ENCODE data around the gene SYTL3. TPM values are rescaled to one million over a fixed set of nuclear protein-coding genes. Genes with fewer than 3 reads are reported as not detected.
"Not testable (repeated sequence)": the region's sequence is repeated elsewhere in the genome, so short reads cannot be mapped to it uniquely, and the experiment has no call there.

Gene SYTL3
- total RNA-seq, 1 donor from 2014 or later: 7.1 TPM

DNA sequence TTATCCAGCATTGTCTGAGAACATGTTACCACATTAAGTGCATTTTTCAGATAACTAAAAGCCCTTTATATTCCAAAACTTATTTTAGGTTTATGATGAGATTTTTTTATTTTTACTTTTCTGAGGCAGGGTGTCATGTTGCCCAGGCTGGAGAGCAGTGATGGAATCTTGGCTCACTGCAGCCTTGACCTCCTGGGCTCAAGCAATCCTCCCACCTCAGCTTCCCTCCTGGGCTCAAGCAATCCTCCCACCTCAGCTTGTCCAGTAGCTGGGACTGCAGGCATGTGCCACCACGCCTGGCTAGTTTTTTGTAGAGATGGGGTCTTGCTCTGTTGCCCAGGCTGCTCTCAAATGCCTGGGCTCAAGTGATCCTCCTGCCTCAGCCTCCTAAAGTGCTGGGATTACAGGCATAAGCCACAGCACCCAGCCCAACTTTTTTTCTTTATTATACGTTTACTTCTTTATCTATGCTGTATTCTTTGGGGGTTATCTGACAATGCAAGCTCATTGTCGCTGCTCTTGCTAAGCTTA is 11.5 kb upstream of the SYTL3 start:
- DNase-seq (ENCODE audit: low read depth): peak; percentile 22

DNA sequence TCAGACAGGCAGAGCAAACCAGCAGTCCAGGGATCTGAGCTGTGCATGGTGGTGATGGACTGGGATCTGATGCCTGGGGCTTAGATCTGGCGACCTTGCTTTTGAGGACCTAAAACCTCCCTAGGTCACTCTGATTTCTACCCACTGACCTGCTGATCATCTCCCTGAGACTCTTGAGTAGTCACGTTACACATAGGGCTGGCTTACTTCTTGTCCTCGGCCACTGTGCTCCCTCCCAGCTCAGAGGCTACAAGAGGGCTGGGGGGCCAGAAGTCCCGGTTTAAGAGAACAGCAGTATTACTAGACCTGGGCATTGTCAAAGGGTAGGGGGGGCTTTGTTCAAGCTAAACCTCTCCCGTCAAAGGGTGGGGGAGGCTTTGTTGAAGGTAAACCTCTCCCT is 10.8 kb upstream of the SYTL3 start:
- no peak for DNase-seq (ENCODE audit: low read depth)

DNA sequence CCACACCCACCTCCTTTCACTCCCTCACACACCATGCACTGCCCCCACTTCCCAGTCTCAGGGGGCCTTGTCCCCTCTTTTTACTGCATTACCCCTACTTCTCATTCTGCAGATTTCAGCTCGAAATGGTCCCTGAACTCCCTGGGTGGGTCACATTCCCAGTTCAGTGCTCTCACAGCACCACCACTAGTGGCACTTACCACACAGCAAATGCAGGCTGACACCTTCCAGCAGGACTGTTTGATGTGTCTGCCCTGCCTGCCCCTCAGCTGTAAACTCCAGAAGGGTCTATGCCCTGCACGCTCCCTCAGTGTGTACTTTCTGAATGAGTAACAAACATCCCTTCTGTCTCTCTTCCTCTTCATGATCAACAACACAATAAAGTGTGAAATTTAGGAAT is 9.3 kb upstream of the SYTL3 start:
- no peak for DNase-seq (ENCODE audit: low read depth)

DNA sequence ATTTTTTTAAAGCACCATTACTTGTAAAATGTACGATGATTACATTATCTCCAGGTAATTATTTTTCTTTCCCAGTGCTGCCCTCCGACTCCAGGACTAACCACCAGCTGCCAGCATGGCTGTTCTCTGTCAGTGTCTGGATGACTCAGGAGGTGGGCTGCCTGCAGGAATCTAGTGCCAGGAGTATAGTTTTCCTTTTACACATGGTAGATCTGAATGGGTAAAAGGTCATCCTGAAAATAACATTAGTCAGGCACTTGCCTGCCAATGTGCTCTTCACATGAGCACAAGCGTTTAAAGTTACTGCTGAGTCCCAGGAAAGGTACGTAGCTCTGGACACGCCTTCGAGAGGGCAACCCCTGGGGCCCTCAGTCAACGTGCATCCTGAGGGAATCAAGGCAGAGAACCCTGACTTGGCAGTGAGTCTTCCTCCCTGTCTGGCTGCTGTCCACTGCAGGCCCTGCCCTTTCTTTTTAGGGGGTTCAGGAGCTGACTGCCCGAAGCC is 7.7 kb upstream of the SYTL3 start:
- DNase-seq (ENCODE audit: low read depth): peak; percentile 75

DNA sequence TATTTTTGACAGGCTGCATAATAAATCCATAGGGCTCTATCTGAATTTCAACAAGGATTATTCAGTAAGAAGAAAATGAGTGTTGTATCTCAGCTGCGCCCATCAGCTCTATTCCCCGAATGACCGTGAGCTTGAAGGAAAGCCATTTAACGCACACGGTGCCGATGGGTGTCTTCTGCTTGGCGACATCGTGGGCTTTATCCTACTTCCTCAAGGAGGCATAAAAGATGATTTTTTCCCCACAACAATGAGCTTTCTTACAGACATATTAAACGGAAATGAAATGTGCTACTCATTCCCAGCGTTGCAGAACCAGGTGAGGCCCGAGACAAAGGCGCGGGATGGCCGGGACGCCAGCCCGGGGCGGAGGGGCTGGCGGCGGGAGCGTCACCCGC is 6.0 kb upstream of the SYTL3 start:
- DNase-seq (ENCODE audit: low read depth): peak; percentile 20

DNA sequence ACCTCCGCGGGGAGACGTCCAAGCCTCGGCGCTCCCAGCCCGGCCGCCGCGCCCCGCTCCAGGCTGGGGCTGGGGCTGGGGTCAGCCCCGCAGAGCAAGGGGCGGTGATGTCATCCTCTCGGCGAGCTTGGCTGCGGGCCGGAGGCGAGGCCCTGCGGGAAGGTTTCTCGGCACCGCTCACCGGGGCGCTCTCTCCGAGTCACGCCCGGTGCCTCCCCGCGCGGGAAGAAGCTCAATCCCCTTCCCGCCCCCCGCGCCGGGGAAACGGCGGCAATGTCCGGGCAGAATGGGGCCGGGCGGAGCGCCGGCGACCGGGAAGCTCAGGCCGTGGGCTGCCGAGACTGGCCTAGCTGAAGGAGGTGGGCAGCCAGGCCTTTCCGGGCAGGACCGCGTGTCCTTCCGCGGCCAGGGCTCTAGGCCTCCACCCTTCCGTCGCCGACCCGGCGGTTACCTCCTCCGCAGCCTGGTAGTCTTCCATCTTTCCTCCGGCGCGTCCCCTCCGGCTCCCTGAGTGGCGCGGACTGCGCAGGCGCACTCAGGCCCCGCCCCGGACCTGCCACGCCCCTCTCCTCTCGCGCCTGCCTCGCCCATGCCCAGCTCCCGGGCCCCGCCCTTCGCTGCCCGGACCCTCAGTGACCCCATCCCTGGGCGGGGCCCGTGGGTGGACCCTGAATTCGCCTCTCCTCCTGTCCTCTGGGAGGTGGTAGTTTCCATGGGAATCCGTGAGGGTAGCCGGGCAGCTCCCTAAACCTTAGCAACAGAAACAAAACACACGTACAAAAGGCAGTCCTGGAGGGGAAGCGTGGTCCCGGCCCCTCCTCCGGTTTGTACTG is 5.4 kb upstream of the SYTL3 start, which contains the start of gene DYNLT1:
Gene DYNLT1 (minus strand): TSS at position 513 of the 833 bp plus-strand sequence. CDS start 35 bp downstream, at position 478.
- DNase-seq (ENCODE audit: low read depth): peak; percentile 95

DNA sequence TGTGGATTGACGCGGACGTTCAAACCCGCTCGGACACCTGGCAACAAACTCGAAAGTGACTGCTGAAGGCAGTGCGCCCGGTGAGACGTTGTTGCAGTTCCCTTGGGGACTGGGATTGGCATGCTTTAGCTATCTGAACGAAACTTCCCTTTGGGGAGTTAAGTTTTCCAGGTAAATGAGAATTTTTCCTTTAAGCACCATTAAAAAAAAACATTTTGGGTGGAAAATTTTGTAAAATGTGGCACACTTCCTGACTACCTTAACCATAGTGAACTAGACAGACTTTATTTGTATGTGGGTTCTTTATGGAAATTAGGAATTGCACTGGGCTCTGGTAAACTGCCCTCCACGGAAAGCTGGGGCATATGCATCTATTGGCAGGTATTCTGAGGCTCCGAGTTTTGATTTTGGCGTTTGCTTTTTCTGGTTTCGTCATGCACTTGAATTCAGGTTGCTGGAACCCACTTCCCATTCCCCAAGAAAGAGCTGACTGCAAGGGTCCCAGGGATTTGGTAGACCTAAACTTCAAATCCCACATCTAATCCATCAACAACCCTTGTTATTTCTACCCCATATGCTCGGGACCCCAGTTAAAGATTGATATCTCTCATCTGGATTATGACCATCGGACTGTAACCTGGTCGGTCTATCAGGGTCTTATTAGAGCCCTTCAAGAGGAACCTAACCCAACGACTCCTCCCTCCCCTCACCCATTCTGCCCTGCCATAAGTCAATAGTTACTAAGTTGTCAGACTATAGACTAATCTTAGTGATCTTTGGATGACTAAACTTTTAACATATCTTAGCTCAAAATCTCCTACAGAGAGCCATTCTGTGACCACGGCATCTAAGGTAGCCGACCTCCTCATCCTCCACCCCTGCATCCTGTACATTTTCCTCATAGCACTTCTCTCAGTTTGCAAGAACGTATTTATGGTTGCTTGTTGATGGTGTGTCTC is 4.5 kb upstream of the SYTL3 start:
- DNase-seq (ENCODE audit: low read depth): no peak

DNA sequence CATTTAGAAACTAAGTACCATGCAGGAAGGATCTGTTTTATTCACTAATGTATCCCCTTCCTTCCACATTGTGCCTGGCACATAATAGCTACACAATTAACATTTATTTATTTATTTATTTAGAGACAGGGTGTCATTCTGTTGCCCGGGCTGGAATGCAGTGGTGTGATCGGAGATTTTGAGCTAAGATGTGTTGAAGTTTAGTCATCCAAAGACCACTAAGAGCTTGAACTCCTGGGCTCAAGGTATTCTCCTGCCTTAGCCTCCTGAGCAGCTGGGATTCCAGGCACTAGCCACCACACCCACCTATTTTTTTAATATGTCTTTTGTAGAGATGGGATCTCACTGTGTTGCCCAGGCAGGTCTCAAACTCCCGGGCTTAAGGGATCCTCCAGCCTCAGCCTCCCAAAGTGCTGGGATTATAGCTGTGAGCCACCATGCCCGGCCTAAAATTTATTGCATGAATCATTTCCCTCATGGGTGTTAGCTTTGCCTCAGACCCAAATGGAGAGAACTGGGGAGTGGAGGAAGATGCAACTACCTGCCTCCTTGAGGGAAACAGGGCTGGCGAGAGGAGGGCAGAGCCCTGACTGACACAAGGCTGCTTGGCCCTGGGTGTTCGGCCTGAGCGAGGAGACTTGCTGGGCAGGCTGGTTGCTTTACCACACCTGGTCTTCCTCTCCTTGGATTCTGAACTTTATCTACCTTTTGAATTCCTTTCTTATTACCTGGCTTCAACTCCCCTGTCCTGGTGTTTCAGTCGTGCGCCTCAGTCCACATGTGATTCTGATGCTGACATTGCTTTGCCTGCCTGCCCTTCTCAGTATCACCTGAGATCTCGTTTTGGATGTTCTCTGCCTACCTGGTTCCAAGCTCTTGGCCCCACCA is 3.6 kb upstream of the SYTL3 start:
- no peak for DNase-seq (ENCODE audit: low read depth)

DNA sequence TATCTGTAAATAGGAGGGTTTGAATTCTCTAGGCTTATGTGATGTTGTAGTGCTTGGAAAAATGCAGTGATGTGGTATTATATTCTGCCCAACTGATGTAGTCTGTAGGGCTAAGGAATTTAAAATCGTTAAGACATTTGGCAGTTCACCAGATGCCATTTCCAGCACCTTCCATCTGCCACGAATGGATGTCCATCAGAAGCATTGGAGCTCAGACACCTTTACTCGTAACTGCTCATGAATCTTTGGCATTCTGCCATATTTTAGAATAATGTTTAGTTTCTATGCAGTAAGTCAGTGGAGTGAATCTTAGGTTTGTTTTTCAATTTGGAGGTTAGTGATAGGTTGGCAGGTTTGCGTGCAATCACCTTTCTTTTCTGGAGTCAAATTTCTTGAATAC is 2.4 kb upstream of the SYTL3 start:
- DNase-seq (ENCODE audit: low read depth): no peak

DNA sequence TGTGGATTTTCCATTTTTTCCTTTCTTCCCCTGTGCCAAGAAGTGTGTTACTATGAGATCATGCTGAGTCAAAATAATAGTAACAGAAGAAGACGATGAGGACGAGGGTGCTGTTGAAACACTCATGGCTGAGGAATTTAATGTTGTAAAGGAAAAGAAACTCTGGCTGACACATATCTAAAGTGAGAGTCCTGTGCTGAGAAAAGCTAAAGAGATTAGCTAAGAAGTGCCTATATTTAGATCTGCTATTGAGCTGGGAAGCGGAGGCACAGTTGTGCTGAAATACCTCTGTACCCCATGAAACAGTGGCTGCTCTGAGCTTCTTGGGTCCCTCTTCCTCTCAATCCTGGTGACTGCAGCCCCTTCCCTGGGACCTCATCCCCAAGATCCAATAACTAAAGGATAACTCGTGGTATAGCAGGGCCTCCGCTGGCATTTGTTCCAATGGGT is 1.1 kb upstream of the SYTL3 start:
- peak; percentile 78 for DNase-seq (ENCODE audit: low read depth)

DNA sequence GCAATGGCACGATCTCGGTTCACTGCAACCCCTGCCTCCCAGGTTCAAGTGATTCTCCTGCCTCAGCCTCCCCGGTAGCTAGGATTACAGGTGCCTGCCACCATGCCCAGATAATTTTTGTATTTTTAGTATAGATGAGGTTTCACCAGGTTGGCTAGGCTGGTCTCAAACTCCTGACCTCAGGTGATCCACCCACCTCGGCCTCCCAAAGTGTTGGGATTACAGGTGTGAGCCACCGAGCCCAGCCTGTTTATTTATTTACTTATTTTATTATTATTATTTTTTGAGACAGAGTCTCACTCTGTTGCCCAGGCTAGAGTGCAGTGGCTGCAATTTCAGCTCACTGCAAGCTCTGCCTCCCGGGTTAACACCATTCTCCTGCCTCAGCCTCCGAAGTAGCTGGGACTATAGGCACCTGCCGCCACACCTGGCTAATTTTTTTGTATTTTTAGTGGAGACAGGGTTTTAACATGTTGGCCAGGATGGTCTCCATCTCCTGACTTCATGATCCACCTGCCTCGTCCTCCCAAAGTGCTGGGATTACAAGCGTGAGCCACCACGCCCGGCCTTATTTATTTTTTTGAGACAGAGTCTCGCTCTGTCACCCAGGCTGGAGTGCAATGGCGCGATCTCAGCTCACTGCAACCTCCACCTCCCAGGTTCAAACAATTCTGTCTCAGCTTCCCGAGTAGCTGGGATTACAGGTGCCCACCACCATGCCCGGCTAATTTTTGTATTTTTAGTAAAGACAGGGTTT is 2.3 kb downstream of the SYTL3 start:
- not testable (repeated sequence) for DNase-seq (ENCODE audit: low read depth)

DNA sequence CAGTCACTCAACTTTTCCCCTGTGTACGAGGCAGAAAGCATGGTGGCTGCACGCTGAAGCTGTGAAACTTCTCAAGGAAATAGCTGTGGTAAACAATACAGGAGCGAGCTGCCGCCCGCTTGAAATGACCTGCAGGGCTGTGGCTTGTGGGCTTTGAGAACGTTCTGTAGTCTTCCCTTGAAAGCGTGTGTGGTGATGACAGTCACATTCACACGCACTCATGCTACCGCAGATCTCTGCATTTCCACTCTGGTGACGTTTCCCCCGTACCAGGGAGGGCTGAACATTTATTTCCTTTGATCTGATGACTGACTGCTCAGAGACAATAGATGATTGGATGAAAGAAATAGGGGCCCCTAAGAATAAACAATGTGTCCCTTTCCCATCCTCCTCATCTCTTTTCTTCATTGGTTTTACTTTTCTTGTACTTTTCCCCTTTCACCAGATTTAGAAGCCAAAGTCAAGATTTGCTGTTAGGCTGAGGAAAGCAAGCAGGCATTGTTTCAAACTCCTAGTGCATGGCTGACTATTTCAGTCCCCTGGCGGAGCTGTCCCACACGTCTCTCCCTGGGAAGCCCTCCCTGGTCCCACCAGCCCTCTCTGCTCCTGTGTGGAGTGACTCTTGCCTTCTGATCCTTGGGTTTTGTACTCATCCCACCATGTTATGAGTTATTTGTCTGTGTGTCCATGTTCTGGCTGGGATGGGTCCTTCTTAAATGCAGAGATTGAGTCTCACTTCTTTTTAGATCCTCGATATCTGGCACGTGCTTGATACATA is 3.9 kb downstream of the SYTL3 start:
- DNase-seq (ENCODE audit: low read depth): no peak

DNA sequence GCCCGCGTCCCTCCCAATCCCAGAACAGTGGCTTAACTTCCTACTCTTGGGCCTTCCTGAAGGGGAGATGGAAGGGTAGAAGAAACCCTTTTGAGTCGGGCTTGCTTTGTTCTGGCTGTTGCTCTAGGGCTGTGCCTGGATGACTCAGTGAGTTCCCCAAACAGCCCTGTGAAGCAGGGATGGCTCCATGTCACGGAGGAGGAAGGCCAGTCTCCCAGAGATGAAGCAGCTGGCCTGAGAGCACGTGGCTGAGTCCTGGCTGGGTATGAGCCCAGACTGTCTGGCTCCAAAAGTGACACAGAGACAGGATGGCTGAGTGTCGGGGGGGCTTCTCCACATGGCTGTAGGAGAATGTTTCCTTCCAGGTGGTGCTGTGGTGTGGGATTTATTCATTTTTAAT is 4.6 kb downstream of the SYTL3 start:
- DNase-seq (ENCODE audit: low read depth): peak; percentile 93

DNA sequence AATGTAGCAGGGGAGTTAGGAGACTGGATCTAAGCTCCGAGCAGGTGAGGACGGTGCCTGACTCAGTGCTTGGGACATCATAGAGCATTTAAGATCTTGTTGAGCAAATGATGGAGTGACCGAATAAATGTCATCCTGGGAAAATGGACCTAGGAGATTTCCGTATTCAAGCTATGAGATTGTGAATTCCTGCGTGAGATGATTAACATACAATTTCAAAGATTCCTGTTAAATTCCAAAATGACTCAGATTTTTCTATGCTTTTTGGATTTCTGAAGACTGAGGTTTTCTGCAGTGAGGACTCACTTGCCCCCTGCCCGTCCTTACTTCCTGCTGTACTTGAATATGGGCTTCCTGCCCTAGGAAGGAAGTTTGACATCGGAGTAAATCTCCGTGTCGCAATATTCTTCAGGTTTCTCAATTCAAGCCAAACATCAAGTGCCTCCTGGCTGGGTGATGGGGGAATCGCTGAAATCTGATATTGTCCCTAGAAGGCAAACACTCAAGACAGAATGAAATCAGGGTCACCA is 5.2 kb downstream of the SYTL3 start:
- peak; percentile 50 for DNase-seq (ENCODE audit: low read depth)

DNA sequence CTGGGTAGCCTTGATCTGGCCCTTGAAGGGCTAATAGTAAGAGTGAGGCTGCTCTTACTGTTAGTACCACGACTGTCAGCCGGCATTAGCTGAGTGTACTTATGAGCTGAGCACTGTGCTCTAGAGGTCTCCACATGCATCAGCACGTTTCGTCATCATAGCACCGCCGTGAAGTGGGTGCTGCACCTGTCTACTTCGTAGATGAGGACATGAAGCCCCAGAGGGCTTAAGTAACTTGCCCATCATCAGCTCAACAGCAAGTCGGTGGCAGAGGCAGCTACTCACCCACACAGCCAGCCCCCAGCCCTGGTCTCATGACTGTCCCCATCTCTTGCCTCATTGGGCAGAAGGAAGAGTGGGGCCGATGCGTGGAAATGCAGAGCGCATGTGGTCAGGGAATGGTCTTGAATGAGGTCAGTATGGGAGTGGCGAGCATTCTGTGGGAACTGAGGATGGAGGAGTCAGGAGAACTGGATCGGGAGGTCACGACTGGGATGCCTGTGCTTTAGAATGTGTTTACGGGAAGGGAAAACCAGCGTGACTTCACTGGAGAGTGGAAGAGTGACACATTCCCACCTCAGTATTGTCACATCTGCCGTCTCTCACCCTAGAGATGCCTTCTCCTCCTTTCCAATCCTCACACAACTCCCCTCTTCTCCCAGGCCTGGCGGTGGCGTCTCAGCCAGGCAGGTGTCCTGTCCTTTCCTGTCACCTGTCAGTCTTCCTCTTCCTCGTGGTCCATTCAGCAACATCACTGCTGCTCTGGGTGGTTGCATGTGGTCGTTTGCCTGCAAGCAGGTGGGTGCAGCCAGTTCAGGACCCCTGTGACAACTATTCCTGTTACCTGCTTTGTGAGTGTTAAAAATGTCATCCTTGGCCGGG is 6.0 kb downstream of the SYTL3 start:
- DNase-seq (ENCODE audit: low read depth): peak; percentile 38

DNA sequence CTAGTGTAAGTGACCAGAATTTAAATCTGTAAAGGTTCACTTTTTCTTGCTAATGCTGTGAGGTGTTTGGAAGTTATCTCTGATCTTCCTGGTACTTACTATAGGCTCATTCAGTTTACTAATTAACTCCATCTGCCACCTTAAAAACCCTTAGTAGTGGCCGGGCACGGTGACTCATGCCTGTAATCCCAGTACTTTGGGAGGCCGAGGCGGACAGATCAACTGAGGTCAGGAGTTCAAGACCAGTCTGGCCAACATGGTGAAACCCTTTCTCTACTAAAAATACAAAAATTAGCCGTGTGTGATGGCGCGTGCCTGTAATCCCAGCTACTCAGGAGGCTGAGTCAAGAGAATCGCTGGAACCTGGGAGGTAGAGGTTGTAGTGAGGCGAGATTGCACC is 7.1 kb downstream of the SYTL3 start:
- DNase-seq (ENCODE audit: low read depth): peak; percentile 43

DNA sequence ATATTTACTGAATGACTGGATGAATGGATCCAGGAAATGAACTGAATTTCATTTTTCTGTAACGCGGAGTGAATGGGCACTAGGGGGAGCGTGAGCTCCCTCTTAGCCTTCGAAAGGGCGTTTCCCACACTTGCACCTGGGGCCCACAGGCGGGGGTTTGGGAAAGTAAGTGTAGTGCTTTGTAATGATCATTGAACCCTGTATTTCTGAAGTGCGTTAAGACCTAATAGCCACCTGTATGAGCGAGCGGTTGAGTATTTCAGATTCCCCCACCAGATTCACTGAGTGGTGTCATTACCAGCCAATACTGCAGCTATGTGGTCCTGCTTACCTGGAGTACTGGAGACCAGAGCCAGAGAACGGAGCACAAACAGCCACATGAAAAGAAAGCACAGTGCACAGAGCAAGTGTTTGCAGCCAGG is 10.5 kb downstream of the SYTL3 start:
- peak; percentile 24 for DNase-seq (ENCODE audit: low read depth)
